Tibial nerve (tissue), 4 donors: Measurements from ENCODE around the gene DGKK.

ENCODE experiments used
- EP300 ChIP-seq, 2 donors: sonication (generic); formaldehyde crosslinking; IDR thresholded peaks; one replicate each; pipeline ENCODE4 v1.6.1; 2017; ENCODE audit warnings: antibody characterized with exemption in 2 of 2, mild to moderate bottlenecking in 1 of 2
- TF ChIP-seq, protein P1 (sequence below), 5 experiments: fragments of 200-600 bp in 3 of 5; fragments of 450-650 bp in 2 of 5; sonication (generic) in 3 of 5; IDR thresholded peaks; one replicate each; pipeline ENCODE4 v1.5.1; 2016 to 2019; ENCODE audit warnings: antibody characterized with exemption in 5 of 5, mild to moderate bottlenecking in 3 of 5, moderate library complexity in 2 of 5

DNA sequence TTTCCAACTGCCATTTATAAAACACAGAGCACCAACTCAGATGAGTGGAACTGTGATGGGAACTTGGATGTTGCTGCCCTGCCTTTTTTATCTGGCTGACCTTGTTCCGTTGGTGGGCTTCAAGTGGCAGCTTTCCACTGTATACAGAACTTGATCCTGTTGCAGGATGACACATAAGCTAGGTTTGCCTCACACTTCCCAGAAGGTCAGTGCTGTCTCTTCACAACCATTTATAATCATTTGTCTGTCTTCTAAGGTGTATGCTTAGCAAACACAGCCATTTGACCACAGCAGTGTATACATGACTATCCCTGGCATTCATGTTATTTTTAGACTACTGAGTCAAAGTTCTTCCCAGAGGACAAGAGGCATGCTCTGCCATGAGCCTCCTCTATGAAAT is 20.3 kb downstream of the DGKK start:
- TF ChIP-seq, protein P1, sequence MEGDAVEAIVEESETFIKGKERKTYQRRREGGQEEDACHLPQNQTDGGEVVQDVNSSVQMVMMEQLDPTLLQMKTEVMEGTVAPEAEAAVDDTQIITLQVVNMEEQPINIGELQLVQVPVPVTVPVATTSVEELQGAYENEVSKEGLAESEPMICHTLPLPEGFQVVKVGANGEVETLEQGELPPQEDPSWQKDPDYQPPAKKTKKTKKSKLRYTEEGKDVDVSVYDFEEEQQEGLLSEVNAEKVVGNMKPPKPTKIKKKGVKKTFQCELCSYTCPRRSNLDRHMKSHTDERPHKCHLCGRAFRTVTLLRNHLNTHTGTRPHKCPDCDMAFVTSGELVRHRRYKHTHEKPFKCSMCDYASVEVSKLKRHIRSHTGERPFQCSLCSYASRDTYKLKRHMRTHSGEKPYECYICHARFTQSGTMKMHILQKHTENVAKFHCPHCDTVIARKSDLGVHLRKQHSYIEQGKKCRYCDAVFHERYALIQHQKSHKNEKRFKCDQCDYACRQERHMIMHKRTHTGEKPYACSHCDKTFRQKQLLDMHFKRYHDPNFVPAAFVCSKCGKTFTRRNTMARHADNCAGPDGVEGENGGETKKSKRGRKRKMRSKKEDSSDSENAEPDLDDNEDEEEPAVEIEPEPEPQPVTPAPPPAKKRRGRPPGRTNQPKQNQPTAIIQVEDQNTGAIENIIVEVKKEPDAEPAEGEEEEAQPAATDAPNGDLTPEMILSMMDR (IDR thresholded peaks at IDR 0.05): no peak
- TF ChIP-seq EP300 (IDR thresholded peaks at IDR 0.05): no peak
